ENCODE results near the gene BTBD9.
"Not testable (repeated sequence)": the region's sequence is repeated elsewhere in the genome, so short reads cannot be mapped to it uniquely, and the experiment has no call there.

BTBD9 gene

GRCh38 chr6:38144365-38144945 is 495.3 kb downstream of the BTBD9 start:
- DNase-seq (ENCODE audit: low spot score) = peak; percentile 63

DNA sequence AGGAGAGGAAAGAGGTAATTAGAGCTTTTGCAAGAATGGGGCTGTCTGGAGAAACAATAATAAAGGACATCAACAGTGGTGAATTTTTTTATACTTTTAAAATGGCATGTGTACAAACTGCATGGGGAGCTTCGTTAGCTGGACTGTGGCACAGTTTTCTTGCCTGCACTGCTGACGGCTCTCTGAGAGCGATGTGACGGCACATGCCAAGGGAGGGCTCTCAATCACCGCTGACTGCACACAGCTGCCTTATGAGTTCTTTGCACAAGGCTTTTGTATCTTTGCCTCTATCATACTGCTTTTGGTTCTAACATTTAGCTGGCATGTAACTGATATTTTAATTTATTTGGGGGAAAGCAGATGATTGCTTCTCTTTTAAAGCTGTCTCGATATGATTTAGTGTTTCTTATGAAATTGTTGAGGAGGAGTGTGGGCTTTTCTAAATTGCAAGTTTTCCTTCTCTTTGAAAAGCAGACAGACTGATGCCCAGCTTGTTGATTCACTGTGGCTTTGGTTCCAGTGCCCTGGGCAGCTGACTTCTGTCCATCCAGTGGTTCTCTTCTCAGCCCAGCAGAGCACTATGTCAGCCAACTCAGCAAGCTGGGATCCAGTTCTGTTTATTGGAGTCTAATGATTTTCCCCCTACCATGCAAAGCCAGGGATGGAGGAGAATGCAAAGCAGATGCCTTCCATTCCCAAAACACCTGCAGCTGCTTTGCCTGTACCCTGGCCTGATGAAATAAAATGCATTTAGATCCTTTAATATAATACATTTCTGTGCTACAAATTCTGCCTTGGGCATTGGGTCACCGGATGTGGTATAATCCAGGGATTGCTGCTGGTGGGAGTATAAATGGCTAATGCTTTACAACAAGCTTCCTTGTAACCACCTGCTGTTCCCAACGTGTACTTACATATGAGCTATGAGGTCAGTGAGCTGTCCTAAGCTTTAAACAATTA is 496.3 kb downstream of the BTBD9 start:
- DNase-seq (ENCODE audit: low spot score) = peak; percentile 65

DNA sequence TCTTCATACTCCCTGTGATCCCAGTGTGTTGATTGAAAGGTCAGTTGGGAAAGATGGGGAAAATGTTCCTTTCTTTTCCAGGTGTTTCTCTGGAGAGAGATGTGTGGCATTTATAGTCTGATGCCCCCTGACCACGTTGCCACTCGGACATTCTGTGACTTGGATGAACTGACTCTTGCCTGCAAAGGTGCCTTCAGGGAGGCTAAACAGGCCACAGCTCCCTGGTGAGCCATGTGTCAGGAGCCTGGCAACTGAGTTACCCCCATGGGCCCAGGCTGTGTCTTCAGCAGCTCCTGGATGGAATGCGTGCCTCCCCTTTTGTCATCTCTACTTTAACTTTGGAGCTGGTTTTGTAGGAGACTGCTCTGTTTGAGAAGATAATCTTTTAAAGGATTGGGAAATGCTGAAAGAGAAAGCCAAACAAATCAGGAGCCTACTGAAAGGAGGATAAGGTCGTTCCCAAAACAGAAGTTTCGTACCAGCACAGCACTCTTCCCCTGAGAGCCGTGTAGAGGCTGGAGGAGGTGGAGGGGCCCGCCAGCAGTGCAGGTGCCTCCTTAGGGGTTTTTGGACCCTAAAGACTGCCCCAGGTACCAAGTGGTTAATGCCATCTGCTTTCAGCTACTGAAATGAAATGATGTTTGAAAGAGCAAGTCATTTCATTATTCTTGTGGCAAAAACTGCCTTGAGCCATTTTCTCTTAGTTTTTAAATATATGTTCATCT is 497.4 kb downstream of the BTBD9 start:
- no peak for DNase-seq (ENCODE audit: low spot score)

GRCh38 chr6:38141716-38142115 is 498.0 kb downstream of the BTBD9 start:
- DNase-seq (ENCODE audit: low spot score) = no peak

DNA sequence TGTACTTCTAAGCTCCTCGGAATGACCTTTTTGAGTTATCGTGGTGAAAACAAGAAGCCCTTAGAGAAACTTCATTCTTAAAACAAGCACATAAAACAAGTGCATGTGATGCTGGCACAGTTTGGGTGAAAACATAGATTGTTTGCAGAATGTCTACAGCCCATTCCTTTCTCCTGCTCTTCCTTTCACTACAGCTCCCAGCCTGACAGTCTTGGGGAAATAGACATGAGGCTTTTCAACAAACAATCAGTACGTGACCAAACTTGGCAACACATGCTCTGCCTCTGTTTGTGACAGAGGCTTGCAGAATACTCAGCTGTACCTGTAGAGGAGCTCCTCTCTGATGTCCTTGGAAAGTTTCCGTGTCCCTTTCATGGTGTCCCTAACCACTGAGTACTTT is 498.6 kb downstream of the BTBD9 start:
- no peak for DNase-seq (ENCODE audit: low spot score)

- no peak for DNase-seq (ENCODE audit: low spot score)
Measured at GRCh38 chr6:38138374-38138773, 501.4 kb downstream of the BTBD9 start.

- no peak for DNase-seq (ENCODE audit: low spot score)
Measured at GRCh38 chr6:38137608-38138265, 502.0 kb downstream of the BTBD9 start.

GRCh38 chr6:38136547-38136946 is 503.2 kb downstream of the BTBD9 start:
- no peak for DNase-seq (ENCODE audit: low spot score)

DNA sequence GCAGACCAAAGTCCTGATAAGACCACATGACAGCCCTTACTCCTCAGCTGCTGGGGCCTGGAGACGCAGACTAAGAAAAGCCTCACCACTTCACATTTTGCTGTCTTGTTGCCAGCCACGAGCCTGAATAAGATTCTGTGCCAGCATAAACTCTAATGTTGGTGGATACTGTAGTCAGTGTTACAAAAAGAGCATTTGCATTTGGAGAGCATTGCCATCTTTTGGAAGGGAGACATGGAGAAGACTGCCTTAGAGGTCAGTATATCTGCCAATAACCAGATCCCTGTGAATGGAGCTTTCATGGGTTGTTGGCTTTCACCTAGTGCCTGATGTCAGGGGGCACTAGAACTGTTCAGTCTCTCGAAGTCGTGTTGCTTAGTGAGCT is 505.0 kb downstream of the BTBD9 start:
- no peak for DNase-seq (ENCODE audit: low spot score)

DNA sequence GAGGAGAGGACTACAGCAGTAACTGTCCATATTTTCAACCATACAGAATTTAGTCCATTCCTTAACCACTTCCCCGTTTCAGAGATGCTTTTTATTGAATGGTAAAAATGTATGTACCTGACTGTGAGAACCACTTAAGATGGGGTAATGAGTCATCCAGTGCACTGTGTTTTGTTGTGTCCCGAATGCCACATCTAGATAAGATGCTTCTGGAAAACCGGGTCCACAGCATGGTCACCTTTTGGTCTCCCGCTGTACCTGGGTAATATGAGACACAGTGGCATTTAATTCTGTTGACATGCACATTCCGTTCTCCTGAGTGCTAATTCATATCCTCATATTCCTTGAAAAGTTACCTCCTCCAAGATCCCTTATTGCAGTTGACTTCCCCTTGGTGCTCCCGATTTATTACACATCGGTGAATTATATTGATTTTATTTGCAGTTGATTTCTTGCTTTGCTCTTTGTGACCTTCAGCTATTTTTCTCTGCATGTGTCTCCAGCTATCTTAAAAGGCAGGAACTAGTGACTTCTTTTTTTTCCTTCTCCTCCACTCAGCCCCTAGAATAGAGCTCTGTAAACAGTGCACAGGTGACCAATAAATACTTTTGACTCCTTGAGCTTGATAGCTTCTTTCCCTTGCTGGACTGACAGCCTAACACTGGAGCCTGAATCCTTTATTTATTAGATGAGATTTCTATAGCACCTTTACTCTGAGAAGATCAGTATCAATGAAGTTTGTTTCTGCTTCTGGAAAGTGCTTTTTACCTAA is 505.6 kb downstream of the BTBD9 start:
- no peak for DNase-seq (ENCODE audit: low spot score)

DNA sequence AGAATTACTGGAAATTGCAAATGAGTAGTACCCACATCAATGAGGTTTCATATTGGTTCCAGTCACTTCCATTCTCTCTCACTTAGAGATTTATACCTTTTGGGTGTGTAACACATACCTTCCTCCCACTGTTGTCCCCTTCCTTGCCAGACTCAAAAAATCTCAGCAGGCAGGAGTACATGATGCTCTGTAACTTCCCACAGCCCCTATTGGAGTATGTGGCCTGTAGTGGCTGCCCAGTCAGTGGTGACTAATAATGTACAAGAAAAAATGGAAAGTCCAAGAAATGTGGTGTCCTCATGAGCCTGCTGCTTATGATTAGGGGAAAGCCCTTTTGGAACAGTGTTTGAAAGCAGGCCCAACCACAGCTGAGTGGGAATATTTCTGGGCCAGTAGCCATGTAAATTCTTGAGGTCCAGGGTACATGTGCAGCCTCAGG is 508.2 kb downstream of the BTBD9 start:
- no peak for DNase-seq (ENCODE audit: low spot score)

DNA sequence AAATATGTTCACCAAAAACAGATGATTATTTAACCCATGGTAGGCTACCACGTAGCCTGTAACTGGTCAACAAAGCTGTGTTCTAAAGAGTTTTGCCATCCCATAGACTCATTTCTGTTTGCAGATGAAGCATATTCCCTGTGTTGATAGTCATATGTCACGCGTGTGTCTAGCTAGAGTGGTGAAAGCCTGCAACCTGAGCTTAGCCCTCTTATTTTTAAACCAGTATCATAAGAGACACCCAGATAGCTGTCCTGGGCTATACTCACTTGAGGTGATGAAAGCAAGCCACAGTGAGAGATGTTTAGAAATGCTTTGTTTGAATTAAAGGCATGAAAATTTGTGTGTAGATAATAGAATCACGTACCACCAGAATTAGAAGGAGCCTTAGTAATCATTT is 512.4 kb downstream of the BTBD9 start:
- DNase-seq (ENCODE audit: low spot score) = no peak

DNA sequence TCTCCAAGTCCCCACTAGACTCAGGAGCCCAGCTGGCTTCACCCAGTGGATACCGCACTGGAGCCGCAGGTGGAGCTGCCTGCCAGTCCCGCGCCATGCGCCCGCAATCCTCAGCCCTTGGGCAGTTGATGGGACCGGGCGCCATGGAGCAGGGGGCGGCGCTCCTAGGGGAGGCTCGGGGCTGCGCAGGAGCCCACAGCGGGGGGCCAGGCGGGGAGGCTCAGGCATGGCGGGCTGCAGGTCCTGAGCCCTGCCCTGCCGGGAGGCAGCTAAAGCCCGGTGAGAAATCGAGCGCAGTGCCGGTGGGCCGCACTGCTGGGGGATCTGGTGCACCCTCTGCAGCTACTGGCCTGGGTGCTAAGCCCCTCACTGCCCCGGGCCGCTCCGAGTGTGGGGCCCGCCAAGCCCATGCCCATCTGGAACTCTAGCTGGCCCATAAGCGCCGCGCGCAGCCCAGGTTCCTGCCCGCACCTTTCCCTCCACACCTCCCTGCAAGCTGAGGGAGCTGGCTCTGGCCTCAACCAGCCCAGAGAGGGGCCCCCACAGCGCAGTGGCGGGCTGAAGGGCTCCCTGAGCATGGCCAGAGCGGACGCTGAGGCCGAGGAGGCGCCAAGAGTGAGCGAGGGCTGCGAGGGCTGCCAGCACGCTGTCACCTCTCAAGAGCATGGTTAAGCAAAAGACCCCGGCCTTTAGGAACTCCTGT is 515.4 kb downstream of the BTBD9 start:
- DNase-seq (ENCODE audit: low spot score) = not testable (repeated sequence)

DNA sequence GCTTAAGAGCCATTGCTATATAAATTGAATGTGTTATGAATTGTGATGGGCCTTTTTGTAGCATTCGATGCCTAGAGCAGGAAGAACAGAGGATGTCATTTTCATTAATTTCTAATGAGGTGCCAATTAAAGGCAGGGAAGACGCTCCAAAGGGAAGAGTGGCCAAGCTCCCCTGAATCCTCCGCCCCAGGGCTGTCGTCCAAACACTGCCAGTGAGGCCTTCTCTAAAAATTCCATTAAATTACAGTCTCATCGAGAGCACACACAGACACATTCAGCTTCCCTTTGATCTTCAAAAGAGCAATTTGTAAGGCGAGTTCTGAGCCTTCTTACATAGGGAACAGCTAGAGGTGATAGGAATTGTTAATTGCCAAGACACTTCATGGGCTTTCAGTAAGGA is 520.2 kb downstream of the BTBD9 start:
- DNase-seq (ENCODE audit: low spot score) = no peak

GRCh38 chr6:38118791-38119365 is 520.9 kb downstream of the BTBD9 start:
- no peak for DNase-seq (ENCODE audit: low spot score)

Data from putamen (tissue), 1 donor.